DND-41 (cell line): ENCODE results near the gene PNMA1.

Experiments used
- ATAC-seq: fragments of 200-7000 bp; cut with Tn5 transposase; 3 replicates; pipeline ENCODE4 v1.9.1; 2021; ENCODE audit warnings: low read depth; ENCODE audit not compliant: insufficient read depth
- DNase-seq: peaks from one replicate; pipeline ENCODE4 v3.0.0-alpha.2; 2020
- H2AFZ ChIP-seq: 2 replicates; pipeline ENCODE4 v1.6.0; 2012; ENCODE audit warnings: low read depth, low read length
- H3K27ac ChIP-seq: 2 replicates; pipeline ENCODE4 v1.5.1; 2012; ENCODE audit warnings: low read length, inconsistent platforms
- H3K27me3 ChIP-seq: fragments of 200-600 bp; sonication (generic); 2 replicates; pipeline ENCODE4 v1.6.0; 2012; ENCODE audit warnings: low read length, mild to moderate bottlenecking, inconsistent platforms; ENCODE audit not compliant: insufficient read depth, poor library complexity
- H3K36me3 ChIP-seq: 2 replicates; pipeline ENCODE4 v1.5.1; 2012; ENCODE audit warnings: low read length, inconsistent platforms; ENCODE audit not compliant: insufficient read depth
- H3K4me1 ChIP-seq: 2 replicates; pipeline ENCODE4 v1.5.1; 2012; ENCODE audit warnings: mild to moderate bottlenecking, low read length; ENCODE audit not compliant: insufficient read depth
- H3K4me2 ChIP-seq: 2 replicates; pipeline ENCODE4 v1.6.0; 2012; ENCODE audit warnings: mild to moderate bottlenecking, moderate library complexity, low read length, inconsistent platforms; ENCODE audit not compliant: insufficient read depth
- H3K4me3 ChIP-seq, 2 experiments: fragments of 200-600 bp in 1 of 2; shearing (Covaris generic) in 1 of 2; 2 replicates each; pipeline ENCODE4 v1.5.1; 2012 to 2016; ENCODE audit warnings: inconsistent platforms in 2 of 2, low read length in 2 of 2, mild to moderate bottlenecking in 2 of 2, low read depth in 1 of 2, moderate library complexity in 1 of 2
- H3K79me2 ChIP-seq: 2 replicates; pipeline ENCODE4 v1.6.0; 2012; ENCODE audit warnings: low read length, inconsistent platforms; ENCODE audit not compliant: insufficient read depth
- H3K9ac ChIP-seq: 2 replicates; pipeline ENCODE4 v1.6.0; 2012; ENCODE audit warnings: low read depth, mild to moderate bottlenecking, inconsistent platforms, low read length, moderate library complexity
- H3K9me3 ChIP-seq: 2 replicates; pipeline ENCODE4 v1.5.1; 2012; ENCODE audit warnings: low read length, moderate library complexity, mild to moderate bottlenecking, inconsistent platforms; ENCODE audit not compliant: insufficient read depth, severe bottlenecking
- H4K20me1 ChIP-seq: 2 replicates; pipeline ENCODE4 v1.6.0; 2012; ENCODE audit warnings: low read length; ENCODE audit not compliant: insufficient read depth
- CTCF ChIP-seq: IDR thresholded peaks from 2 replicates; pipeline ENCODE4 v1.5.1; 2012; ENCODE audit warnings: borderline replicate concordance, low read length, moderate library complexity, mild to moderate bottlenecking; ENCODE audit not compliant: poor library complexity, severe bottlenecking; ENCODE audit errors: extremely low read depth
- EZH2 ChIP-seq: IDR thresholded peaks from 3 replicates; pipeline ENCODE4 v1.6.1; 2012; ENCODE audit warnings: borderline replicate concordance, low read depth, mild to moderate bottlenecking, moderate library complexity, low read length, inconsistent platforms; ENCODE audit not compliant: severe bottlenecking

PNMA1 gene

DNA sequence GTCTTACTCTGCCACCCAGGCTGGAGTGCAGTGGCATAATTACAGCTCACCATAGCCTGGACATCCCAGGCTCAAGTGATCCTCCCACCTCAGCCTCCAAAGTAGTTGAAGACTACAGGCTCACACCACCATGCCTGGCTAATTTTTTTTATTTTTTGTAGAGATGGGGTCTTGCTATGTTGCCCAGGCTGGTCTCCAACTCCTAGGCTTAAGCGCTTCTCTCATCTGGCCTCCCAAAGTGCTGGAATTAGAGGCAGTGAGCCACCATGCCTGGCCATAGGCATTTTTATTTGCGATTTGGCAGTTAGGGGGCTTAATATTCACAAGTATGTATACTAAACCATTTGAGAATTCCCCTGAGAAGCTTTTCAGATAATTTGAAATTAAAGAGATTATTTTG, 19.1 kb downstream of the PNMA1 start:
- no peaks in the 10 kb centered on the region for H3K4me1 ChIP-seq
- ATAC-seq, result no peak
- no peaks in the 10 kb centered on the region for H4K20me1 ChIP-seq
- no peak for DNase-seq
- no peaks in the 10 kb centered on the region for H3K9me3 ChIP-seq
- H3K36me3 ChIP-seq, result peaks cover 9% of the 10 kb centered on the region; the same call in 1 of the 2 replicates
- H3K27me3 ChIP-seq, result no peaks in the 10 kb centered on the region
- no peak overlapping the region for H3K4me2 ChIP-seq
- no peak overlapping the region for H3K4me3 ChIP-seq
- no peak overlapping the region for H3K9ac ChIP-seq
- no peak overlapping the region for H2AFZ ChIP-seq
- no peak overlapping the region for H3K27ac ChIP-seq
- TF ChIP-seq CTCF, result no peak
- no peak for TF ChIP-seq EZH2
- no peaks in the 10 kb centered on the region for H3K79me2 ChIP-seq

DNA sequence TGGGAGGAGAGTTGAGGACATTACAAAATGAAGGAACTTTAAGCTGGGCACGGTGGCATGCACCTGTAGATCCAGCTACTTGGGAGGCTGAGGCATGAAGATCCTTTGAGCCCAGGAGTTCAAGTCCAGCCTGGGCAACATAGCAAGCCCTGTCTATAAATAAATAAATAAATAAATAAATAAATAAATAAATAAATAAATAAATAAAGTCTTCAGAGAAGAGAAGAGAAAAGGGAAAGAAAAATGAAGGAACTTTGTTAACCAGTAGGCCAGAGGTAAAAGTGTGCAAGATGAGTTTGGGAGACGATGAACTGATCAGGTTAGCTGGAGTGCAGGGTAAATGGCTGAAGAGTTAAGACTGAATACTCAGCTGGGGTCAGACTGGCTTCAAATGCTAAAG, 20.1 kb downstream of the PNMA1 start:
- H3K4me1 ChIP-seq, result no peaks in the 10 kb centered on the region
- no peak for DNase-seq
- no peaks in the 10 kb centered on the region for H3K9me3 ChIP-seq
- no peak for ATAC-seq
- no peak overlapping the region for H3K4me2 ChIP-seq
- no peak overlapping the region for H3K4me3 ChIP-seq
- no peaks in the 10 kb centered on the region for H4K20me1 ChIP-seq
- no peak overlapping the region for H2AFZ ChIP-seq
- no peak overlapping the region for H3K9ac ChIP-seq
- H3K79me2 ChIP-seq, result no peaks in the 10 kb centered on the region
- peaks cover 9% of the 10 kb centered on the region; the same call in 1 of the 2 replicates for H3K36me3 ChIP-seq
- TF ChIP-seq CTCF (no peak), EZH2 (no peak)
- H3K27me3 ChIP-seq, result no peaks in the 10 kb centered on the region
- H3K27ac ChIP-seq, result no peak overlapping the region

DNA sequence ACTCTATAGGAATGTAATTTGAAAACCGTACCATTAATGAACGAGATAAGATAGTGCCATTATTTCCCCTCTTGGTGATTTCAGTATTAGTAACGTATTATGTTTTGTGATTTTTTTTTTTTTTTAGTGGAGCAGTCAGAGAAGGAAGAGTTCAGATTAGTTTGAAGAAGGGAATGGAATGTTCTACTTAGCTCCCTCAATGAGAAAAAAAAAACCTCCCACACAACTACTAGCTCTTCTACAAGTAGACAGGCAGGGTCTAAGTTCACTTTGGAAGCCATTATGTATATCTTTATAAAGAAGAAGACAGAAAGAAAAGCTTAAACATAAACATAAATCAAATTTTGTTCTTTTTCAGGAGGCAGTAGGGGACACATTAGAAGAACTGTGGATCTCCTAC, 27.3 kb downstream of the PNMA1 start:
- Histone ChIP-seq H4K20me1 (no peaks in the 10 kb centered on the region), H3K4me3 (no peak overlapping the region), H3K36me3 (no peaks in the 10 kb centered on the region), H3K27me3 (no peaks in the 10 kb centered on the region), H3K9me3 (no peaks in the 10 kb centered on the region), H3K9ac (no peak overlapping the region), H2AFZ (no peak overlapping the region), H3K79me2 (no peaks in the 10 kb centered on the region), H3K4me2 (no peak overlapping the region), H3K27ac (no peak overlapping the region), H3K4me1 (no peaks in the 10 kb centered on the region)
- DNase-seq (no peak), ATAC-seq (no peak)
- TF ChIP-seq CTCF, result no peak
- no peak for TF ChIP-seq EZH2

- Histone ChIP-seq H3K79me2 (no peaks in the 10 kb centered on the region), H2AFZ (no peak overlapping the region), H3K36me3 (no peaks in the 10 kb centered on the region), H3K4me1 (no peaks in the 10 kb centered on the region), H3K9me3 (no peaks in the 10 kb centered on the region), H4K20me1 (no peaks in the 10 kb centered on the region), H3K27ac (no peak overlapping the region), H3K27me3 (no peaks in the 10 kb centered on the region), H3K9ac (no peak overlapping the region), H3K4me3 (no peak overlapping the region), H3K4me2 (no peak overlapping the region)
- DNase-seq (no peak), ATAC-seq (no peak)
- no peak for TF ChIP-seq CTCF
- no peak for TF ChIP-seq EZH2
These were observed 28.9 kb downstream of the PNMA1 start for GRCh38 chr14:73685328-73685727.
